Endometrial microvascular endothelial cells (primary cell): Measurements from ENCODE around the gene RNF144A. TPM values are rescaled to one million over a fixed set of nuclear protein-coding genes. Genes with fewer than 3 reads are reported as not detected.

Experiments
- in situ Hi-C: cut with HindIII; loops from 2 replicates; pipeline ENCODE4 v1.10.0; 2017; ENCODE audit warnings: low sequenced_read_pairs, low pct_unique_long_range_greater_than_20kb; ENCODE audit errors: inconsistent ontology term
- total RNA-seq: library from RNA; depleted of rRNA; stranded (reverse); fragments of >200 nt; gene quantifications from one replicate; pipeline ENCODE4 v1.2.3, GENCODE V29; 2015; ENCODE audit errors: inconsistent ontology term

Gene RNF144A
- total RNA-seq, 1 donor from 2014 or later = 8.7 TPM

- in situ Hi-C loops = no loop called here
Observed at GRCh38 chr2:7083580-7084509, 166.6 kb downstream of the RNF144A start.

GRCh38 chr2:7084601-7085000, 167.4 kb downstream of the RNF144A start:
- in situ Hi-C loops = no loop called here

GRCh38 chr2:7089284-7089683, 172.1 kb downstream of the RNF144A start:
- in situ Hi-C loops = no loop called here

- in situ Hi-C loops = no loop called here
Observed at GRCh38 chr2:7089898-7090510, 172.8 kb downstream of the RNF144A start.

GRCh38 chr2:7093376-7093775, 176.2 kb downstream of the RNF144A start:
- in situ Hi-C loops = no loop called here

Other genes with a start within 250 kb of the RNF144A start
- gene CMPK2, start 51.5 kb upstream of the RNF144A start, total RNA-seq = 18.2 TPM
- 5.1 TPM for gene RSAD2, start 39.6 kb upstream of the RNF144A start, total RNA-seq